H1 (cell line): Measurements from ENCODE around the gene TCEA2. TPM values are rescaled to one million over a fixed set of nuclear protein-coding genes. Genes with fewer than 3 reads are reported as not detected.

ENCODE experiments used
- CTCF ChIA-PET: fragments of 300-600 bp; sonication (Branson Sonifier 250); formaldehyde crosslinking; loops from one replicate; lab custom pipeline; 2021; ENCODE audit not compliant: partially characterized antibody; lab: Charles Lee
- POLR2A ChIA-PET: fragments of 300-600 bp; sonication (Branson Sonifier 250); formaldehyde crosslinking; loops from one replicate; lab custom pipeline; 2021; ENCODE audit warnings: inconsistent platforms; ENCODE audit not compliant: partially characterized antibody; lab: Charles Lee
- DNase-seq, 2 experiments: peaks; one replicate each; pipeline versions ENCODE4 v3.0.0 to v3.0.0-alpha.2; 2010 to 2022; ENCODE audit warnings: low spot score in 2 of 2, low read depth in 1 of 2, mixed read lengths in 1 of 2
- FAIRE-seq: peaks from 2 replicates; lab custom pipeline; 2011; peaks lifted over from hg19 to GRCh38; lab: Jason Lieb, UNC
- H2AFZ ChIP-seq: 2 replicates; pipeline ENCODE4 v1.8.1; 2012; ENCODE audit warnings: low read length, inconsistent platforms
- H2AK5ac ChIP-seq: 2 replicates; pipeline ENCODE4 v1.6.1; 2013; ENCODE audit warnings: low read depth, low read length
- H2BK120ac ChIP-seq: replicated peaks from 2 replicates; pipeline ENCODE3; 2013; ENCODE audit warnings: low read depth, low read length, inconsistent platforms
- H2BK12ac ChIP-seq: 2 replicates; pipeline ENCODE4 v1.6.1; 2013; ENCODE audit warnings: low read depth, low read length
- H2BK15ac ChIP-seq: 2 replicates; pipeline ENCODE4 v1.6.1; 2013; ENCODE audit warnings: low read length
- H2BK20ac ChIP-seq: 2 replicates; pipeline ENCODE4 v1.6.1; 2013; ENCODE audit warnings: low read length
- H2BK5ac ChIP-seq: 2 replicates; pipeline ENCODE4 v1.6.1; 2013; ENCODE audit warnings: low read depth, low read length
- H3K14ac ChIP-seq: 2 replicates; pipeline ENCODE4 v1.6.1; 2013; ENCODE audit warnings: inconsistent platforms; ENCODE audit not compliant: insufficient read length
- H3K18ac ChIP-seq: 2 replicates; pipeline ENCODE4 v1.6.1; 2013; ENCODE audit warnings: low read length; ENCODE audit errors: extremely low read depth
- H3K23ac ChIP-seq: 2 replicates; pipeline ENCODE4 v1.6.1; 2013; ENCODE audit warnings: inconsistent platforms; ENCODE audit not compliant: insufficient read length
- H3K23me2 ChIP-seq: 2 replicates; pipeline ENCODE4 v1.6.1; 2013; ENCODE audit warnings: low read depth, low read length
- H3K27ac ChIP-seq: 2 replicates; pipeline ENCODE4 v1.6.1; 2011; ENCODE audit warnings: low read depth, low read length, inconsistent platforms
- H3K27me3 ChIP-seq, 4 experiments: replicated peaks in 1 of 4; 1 replicate in 1 of 4; 2 replicates in 3 of 4; pipeline versions ENCODE4 v1.6.1 to v1.8.1; 2011 to 2013; ENCODE audit warnings: low read length in 3 of 4, mild to moderate bottlenecking in 3 of 4, inconsistent platforms in 2 of 4, mixed read lengths in 2 of 4, moderate library complexity in 1 of 4; ENCODE audit not compliant: control insufficient read depth in 3 of 4, insufficient read depth in 3 of 4; ENCODE audit errors: extremely low read depth in 1 of 4
- H3K36me3 ChIP-seq, 4 experiments: 2 replicates each; pipeline versions ENCODE4 v1.6.1 to v1.8.1; 2011 to 2013; ENCODE audit warnings: mild to moderate bottlenecking in 4 of 4, low read length in 3 of 4, moderate library complexity in 2 of 4, control low read depth in 1 of 4, inconsistent platforms in 1 of 4; ENCODE audit not compliant: insufficient read depth in 4 of 4, control insufficient read depth in 2 of 4
- H3K4ac ChIP-seq: replicated peaks from 2 replicates; pipeline ENCODE3; 2013; ENCODE audit warnings: low read length, low read depth, mixed read lengths, inconsistent platforms; ENCODE audit not compliant: insufficient read length
- H3K4me1 ChIP-seq, 4 experiments: replicated peaks in 1 of 4; 1 replicate in 1 of 4; 2 replicates in 3 of 4; pipeline versions ENCODE4 v1.6.1 to v1.8.1; 2011 to 2013; ENCODE audit warnings: low read length in 3 of 4, inconsistent platforms in 2 of 4, mixed read lengths in 1 of 4; ENCODE audit not compliant: insufficient read depth in 4 of 4, control insufficient read depth in 3 of 4
- H3K4me2 ChIP-seq, 2 experiments: 2 replicates each; pipeline versions ENCODE4 v1.6.1 to v1.8.1; 2011 to 2013; ENCODE audit warnings: low read depth in 2 of 2, low read length in 2 of 2, control low read depth in 1 of 2, inconsistent platforms in 1 of 2, mild to moderate bottlenecking in 1 of 2; ENCODE audit not compliant: insufficient read depth in 1 of 2
- H3K4me3 ChIP-seq, 4 experiments: fragments of 200-600, 300-600 bp in 1 of 4; sonication (generic), shearing (Covaris generic), sonication (Bioruptor Twin) in 1 of 4; 2 replicates each; pipeline versions ENCODE4 v1.5.1 to v1.8.1; 2011 to 2016; ENCODE audit warnings: low read length in 4 of 4, low read depth in 3 of 4, control low read depth in 2 of 4, inconsistent platforms in 2 of 4, mild to moderate bottlenecking in 2 of 4, mixed read lengths in 1 of 4, moderate library complexity in 1 of 4; ENCODE audit not compliant: insufficient read depth in 2 of 4; ENCODE audit errors: extremely low read depth in 1 of 4
- H3K56ac ChIP-seq: replicated peaks from 2 replicates; pipeline ENCODE3; 2013; ENCODE audit warnings: low read depth, mild to moderate bottlenecking, mixed read lengths, low read length, inconsistent platforms; ENCODE audit not compliant: insufficient read length
- H3K79me1 ChIP-seq: 2 replicates; pipeline ENCODE4 v1.6.1; 2013; ENCODE audit warnings: low read depth, low read length, control low read depth
- H3K79me2 ChIP-seq, 2 experiments: 2 replicates each; pipeline versions ENCODE4 v1.6.1 to v1.8.1; 2012 to 2013; ENCODE audit warnings: low read length in 2 of 2, mild to moderate bottlenecking in 2 of 2, inconsistent platforms in 1 of 2; ENCODE audit not compliant: insufficient read depth in 2 of 2, control insufficient read depth in 1 of 2
- H3K9ac ChIP-seq, 4 experiments: replicated peaks in 1 of 4; 1 replicate in 1 of 4; 2 replicates in 3 of 4; pipeline versions ENCODE4 v1.6.1 to v1.8.1; 2011 to 2013; ENCODE audit warnings: low read depth in 3 of 4, low read length in 3 of 4, control low read depth in 2 of 4, mild to moderate bottlenecking in 2 of 4, moderate library complexity in 2 of 4, inconsistent platforms in 1 of 4; ENCODE audit errors: extremely low read depth in 1 of 4
- H3K9me3 ChIP-seq, 2 experiments: 2 replicates each; pipeline versions ENCODE4 v1.6.1 to v1.8.1; 2012 to 2013; ENCODE audit warnings: mild to moderate bottlenecking in 2 of 2, moderate library complexity in 2 of 2, control low read depth in 1 of 2, inconsistent platforms in 1 of 2, low read depth in 1 of 2, low read length in 1 of 2, mixed read lengths in 1 of 2; ENCODE audit not compliant: insufficient read depth in 2 of 2
- H4K20me1 ChIP-seq, 2 experiments: replicated peaks in 1 of 2; 2 replicates each; pipeline versions ENCODE3 to v1.8.1; 2011 to 2013; ENCODE audit warnings: inconsistent platforms in 2 of 2, low read length in 2 of 2, mild to moderate bottlenecking in 1 of 2; ENCODE audit not compliant: insufficient read depth in 2 of 2, control insufficient read depth in 1 of 2
- H4K5ac ChIP-seq: 2 replicates; pipeline ENCODE4 v1.6.1; 2013; ENCODE audit warnings: low read length, low read depth, mixed read lengths, inconsistent platforms; ENCODE audit not compliant: insufficient read length
- H4K8ac ChIP-seq: 2 replicates; pipeline ENCODE4 v1.8.0; 2013; ENCODE audit warnings: mild to moderate bottlenecking, moderate library complexity, low read length, inconsistent platforms; ENCODE audit not compliant: insufficient read depth; ENCODE audit errors: extremely low read depth
- H4K91ac ChIP-seq: replicated peaks from 2 replicates; pipeline ENCODE3; 2013; ENCODE audit warnings: low read length, mixed read lengths, inconsistent platforms; ENCODE audit not compliant: insufficient read length
- CHD1 ChIP-seq: IDR thresholded peaks from 2 replicates; pipeline ENCODE4 v1.6.1; 2012; ENCODE audit warnings: low read depth, low read length, improper control_type of control experiment
- KDM1A ChIP-seq: fragments of 200-600, 300-600 bp; sonication (generic); IDR thresholded peaks from 2 replicates; pipeline ENCODE4 v1.7.1; 2016; ENCODE audit warnings: mild to moderate bottlenecking, low read length, borderline replicate concordance
- KDM5A ChIP-seq: fragments of 200-600 bp; IDR thresholded peaks from 2 replicates; pipeline ENCODE4 v1.7.1; 2012; ENCODE audit warnings: mild to moderate bottlenecking, low read length, inconsistent platforms, mixed read lengths
- WGBS, 2 experiments: shearing (Covaris generic) in 1 of 2; methylation state at CpG; one replicate each; pipeline versions ENCODE4 v1.1.6 to v1.1.7; 2013 to 2015; ENCODE audit warnings: low lambda C conversion rate in 2 of 2, mixed read lengths in 2 of 2, inconsistent platforms in 1 of 2, low coverage in 1 of 2, missing lambda C conversion rate in 1 of 2; ENCODE audit not compliant: insufficient replicate concordance in 2 of 2, insufficient coverage in 1 of 2, insufficient read length in 1 of 2; ENCODE audit errors: extremely low coverage in 1 of 2, missing lambda C conversion rate in 1 of 2; 5-methylcytosine and 5-hydroxymethylcytosine counted together
- polyA plus RNA-seq, 7 experiments: library from polyadenylated mRNA; depleted of rRNA in 3 of 7; stranded (reverse) in 5 of 7; unstranded in 2 of 7; fragments of >200 nt in 5 of 7; fragments of 200-250 nt in 2 of 7; gene quantifications; 1 replicate in 5 of 7; 2 replicates in 1 of 7; 4 replicates in 1 of 7; pipeline versions ENCODE4 v1.2.1 to v1.2.3, GENCODE V29; 2011 to 2013; ENCODE audit warnings: missing spikeins in 2 of 7, mixed read lengths in 2 of 7
- total RNA-seq: library from RNA; stranded (reverse); fragmentation: NEBNext Ultra II Directional; extraction: Animal tissue kit (Norgen Biotek cat#: 25700); gene quantifications from 2 replicates; pipeline ENCODE4 v1.2.1, GENCODE V29; 2021

Gene TCEA2
- total and polyA plus RNA-seq, 2 of the 8 experiments (the other 6 are each of a cell fraction or from before 2014, with no cell fraction given) = 41.4 to 42.3 TPM

DNA sequence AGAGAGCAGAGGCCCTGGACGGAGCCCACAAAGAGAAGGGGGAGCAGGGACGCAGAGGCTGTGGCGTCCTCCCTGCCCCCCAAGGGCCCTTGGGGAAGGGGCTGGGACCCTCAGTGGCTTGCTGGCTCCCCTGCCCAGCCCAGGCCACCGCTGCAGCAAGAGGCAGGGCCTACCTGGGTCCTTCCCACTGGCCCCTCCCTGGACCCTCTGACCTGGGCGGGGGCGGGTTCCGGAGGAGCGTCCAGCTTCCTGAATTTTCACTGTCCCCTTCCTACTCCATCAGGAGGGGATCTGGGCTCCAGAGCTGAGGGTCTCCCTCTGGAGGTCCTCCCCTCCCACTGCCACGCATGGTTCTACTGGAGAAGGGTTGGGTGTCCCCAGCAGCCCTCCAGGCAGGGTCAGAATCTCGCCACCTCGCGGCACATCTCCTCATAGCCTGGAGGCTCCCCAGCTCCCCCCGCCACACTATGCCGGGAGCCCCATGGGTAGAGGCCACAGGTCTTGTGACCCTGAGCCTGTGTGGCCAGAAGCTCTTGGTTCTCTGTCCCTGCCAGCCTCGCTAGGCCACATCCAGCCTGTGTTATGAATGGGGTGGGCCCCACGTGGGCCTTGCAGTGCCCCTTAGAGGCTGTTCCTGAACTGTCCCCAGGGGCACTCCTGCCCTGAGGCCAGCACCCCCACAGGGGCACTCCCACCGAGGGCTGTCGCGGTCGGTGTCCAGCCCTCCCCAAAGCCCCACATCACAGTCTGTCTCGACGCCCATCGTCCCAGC is 12.6 kb upstream of the TCEA2 start:
- Histone ChIP-seq H3K56ac (no peak overlapping the region), H3K9me3 (no peaks in the 10 kb centered on the region), H3K23me2 (peaks cover 4% of the 10 kb centered on the region; the same call in 1 of the 2 replicates), H3K27ac (no peak overlapping the region), H3K4me2 (peak overlapping the region; percentile 17 to 53; a peak in 1 of 4 replicates), H2BK20ac (no peak overlapping the region), H3K4me1 (peaks cover 0 to 29% (median 13%) of the 10 kb centered on the region in 4 experiments; a peak in 6 of 7 replicates), H4K20me1 (no peaks in the 10 kb centered on the region), H4K5ac (no peak overlapping the region), H3K23ac (no peak overlapping the region), H3K18ac (no peak overlapping the region; the same call in 1 of the 2 replicates), H2AK5ac (0 out of 2 replicates have a peak overlapping the region, but pooled peaks have one; percentile 39), H3K36me3 (peaks cover 0 to 10% (median 0%) of the 10 kb centered on the region in 4 experiments; a peak in 1 of 8 replicates), H3K27me3 (peaks cover 44 to 66% (median 56%) of the 10 kb centered on the region in 4 experiments), H4K91ac (no peak overlapping the region), H3K79me1 (no peaks in the 10 kb centered on the region), H2AFZ (no peak overlapping the region), H3K79me2 (no peaks in the 10 kb centered on the region), H3K14ac (no peak overlapping the region), H2BK12ac (no peak overlapping the region), H3K9ac (no peak overlapping the region), H2BK5ac (no peak overlapping the region), H2BK15ac (peak overlapping the region; percentile 72; the same call in 1 of the 2 replicates), H3K4ac (no peak overlapping the region), H3K4me3 (no peak overlapping the region), H4K8ac (no peak overlapping the region; the same call in 1 of the 2 replicates), H2BK120ac (no peak overlapping the region)
- TF ChIP-seq KDM1A = no peak
- TF ChIP-seq CHD1 = no peak
- no peak for TF ChIP-seq KDM5A
- no peak for DNase-seq
- POLR2A ChIA-PET = interaction anchor here (0.6 to 2.0 kb wide), 5 partner anchors 9 to 392 kb away, joined by 3 to 9 read pairs (median 3); partner anchors contain the start of genes PCMTD2 and RTEL1
- CTCF ChIA-PET = interaction anchor here (0.6 to 15.0 kb wide), 6 partner anchors 9 to 1651 kb away, joined by 3 to 139 read pairs (median 16); partner anchors contain the start of genes LKAAEAR1, OPRL1 and RGS19
- FAIRE-seq = no peak
- WGBS, 2 experiments = 84% methylated on average over 23 of the region's 23 CpGs; no CpG with 5 or more reads in 1 of the 2 experiments
